ENCODE results near the gene DUSP22. TPM values are rescaled to one million over a fixed set of nuclear protein-coding genes. Genes with fewer than 3 reads are reported as not detected.

DUSP22 gene
- total RNA-seq, 1 donor, result 17.0 TPM

DNA sequence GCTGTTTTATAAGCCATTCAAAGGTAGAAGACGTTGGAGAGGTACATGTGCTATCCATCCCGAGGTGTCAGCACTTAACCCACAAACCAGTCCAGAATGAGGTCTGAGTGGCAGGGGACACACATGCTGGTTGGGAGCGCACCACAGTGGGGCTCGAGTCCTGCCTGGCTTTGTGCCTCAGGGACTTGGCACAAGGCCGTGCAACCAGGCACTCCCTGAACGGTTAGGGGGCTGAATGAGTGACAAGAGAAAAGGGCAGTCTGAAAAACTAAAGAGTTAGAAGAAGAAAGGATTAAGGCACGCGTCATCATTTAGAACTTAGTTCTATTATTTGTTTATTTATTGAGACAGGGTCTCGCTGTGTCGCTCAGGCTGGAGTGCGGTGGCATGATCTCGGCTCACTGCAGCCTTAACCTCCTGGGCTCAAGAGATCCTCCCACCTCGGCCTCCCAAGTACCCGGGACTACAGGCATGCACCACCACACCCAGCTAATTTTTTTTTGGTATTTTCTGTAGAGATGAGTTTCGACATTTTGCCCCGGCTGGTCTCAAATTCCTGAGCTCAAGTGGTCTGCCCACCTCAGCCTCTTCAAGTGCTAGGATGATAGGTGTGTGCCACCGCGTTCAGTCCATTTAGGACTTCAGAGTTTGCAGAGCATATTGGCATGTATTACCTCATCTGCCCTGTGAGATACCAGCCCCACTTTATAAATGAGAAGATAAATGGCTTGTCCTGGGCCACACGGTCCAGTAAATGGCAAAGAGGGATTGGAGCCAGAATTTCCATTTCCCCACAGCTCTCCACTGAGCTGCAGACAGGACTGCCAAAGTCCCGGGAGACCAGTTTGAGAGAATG lies 51.9 kb downstream of the DUSP22 start:
- TF ChIP-seq, protein P1, sequence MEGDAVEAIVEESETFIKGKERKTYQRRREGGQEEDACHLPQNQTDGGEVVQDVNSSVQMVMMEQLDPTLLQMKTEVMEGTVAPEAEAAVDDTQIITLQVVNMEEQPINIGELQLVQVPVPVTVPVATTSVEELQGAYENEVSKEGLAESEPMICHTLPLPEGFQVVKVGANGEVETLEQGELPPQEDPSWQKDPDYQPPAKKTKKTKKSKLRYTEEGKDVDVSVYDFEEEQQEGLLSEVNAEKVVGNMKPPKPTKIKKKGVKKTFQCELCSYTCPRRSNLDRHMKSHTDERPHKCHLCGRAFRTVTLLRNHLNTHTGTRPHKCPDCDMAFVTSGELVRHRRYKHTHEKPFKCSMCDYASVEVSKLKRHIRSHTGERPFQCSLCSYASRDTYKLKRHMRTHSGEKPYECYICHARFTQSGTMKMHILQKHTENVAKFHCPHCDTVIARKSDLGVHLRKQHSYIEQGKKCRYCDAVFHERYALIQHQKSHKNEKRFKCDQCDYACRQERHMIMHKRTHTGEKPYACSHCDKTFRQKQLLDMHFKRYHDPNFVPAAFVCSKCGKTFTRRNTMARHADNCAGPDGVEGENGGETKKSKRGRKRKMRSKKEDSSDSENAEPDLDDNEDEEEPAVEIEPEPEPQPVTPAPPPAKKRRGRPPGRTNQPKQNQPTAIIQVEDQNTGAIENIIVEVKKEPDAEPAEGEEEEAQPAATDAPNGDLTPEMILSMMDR (IDR thresholded peaks at IDR 0.05; ENCODE audit: insufficient read depth, low read length), result no peak
- no peak overlapping the region for H3K4me3 ChIP-seq (ENCODE audit: low read depth, low read length)
- DNase-seq (ENCODE audit: low read depth), result no peak

DNA sequence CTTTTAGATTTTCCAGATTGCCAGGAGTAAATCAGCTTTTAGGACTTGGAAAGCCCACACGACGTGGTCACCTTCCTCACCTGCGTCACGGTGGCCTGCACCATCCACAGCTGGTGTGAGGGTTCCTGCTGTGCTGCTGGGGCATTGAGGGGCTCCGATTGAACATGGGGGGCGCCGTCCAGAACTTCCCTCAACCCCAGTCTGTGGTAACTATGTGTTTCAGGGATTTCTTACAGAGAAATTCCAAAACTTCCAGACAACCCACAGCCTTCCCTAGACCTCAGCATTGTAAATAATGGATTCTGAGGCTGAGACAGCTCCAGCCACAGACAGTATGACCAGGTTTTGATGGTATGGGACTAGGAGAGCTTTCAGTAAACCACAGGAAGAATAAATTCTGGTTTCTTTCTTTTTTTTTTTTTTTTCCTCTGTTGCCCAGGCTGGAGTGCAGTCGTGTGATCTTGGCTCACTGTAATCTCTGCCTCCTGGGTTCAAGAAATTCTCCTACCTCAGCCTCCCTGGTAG lies 52.6 kb downstream of the DUSP22 start:
- no peak overlapping the region for H3K4me3 ChIP-seq (ENCODE audit: low read depth, low read length)

DNA sequence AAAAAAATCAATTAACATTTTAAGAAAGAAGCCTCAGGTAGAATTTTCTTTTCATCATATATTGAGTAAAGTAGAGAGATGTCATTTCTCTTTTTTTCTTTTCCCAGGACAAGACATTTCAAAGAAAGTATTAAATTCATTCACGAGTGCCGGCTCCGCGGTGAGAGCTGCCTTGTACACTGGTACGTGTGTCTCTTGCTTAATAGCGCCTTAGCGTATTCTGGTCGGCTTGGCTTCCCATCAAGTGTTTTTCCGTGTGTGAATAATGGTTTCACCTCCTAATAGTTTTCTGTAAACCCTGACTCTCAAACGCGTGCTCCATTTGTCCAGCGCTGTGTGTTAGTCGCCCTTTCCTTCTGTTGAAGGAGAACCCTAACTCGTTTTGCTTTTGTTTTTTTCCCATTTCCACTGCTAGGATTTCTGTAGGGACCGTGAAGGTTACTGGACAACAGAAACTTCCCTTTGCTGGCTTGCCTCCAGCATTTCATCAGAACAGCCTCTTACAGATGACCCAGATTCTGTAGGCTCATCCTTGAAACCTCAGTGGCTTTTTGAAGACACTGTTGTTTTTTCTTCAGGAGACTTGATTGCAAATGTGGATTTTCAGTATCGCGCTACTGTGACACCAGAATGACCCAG lies 53.6 kb downstream of the DUSP22 start:
- DNase-seq (ENCODE audit: low read depth), result no peak
- TF ChIP-seq, protein P1 (IDR thresholded peaks at IDR 0.05; ENCODE audit: insufficient read depth, low read length), result no peak

More for the DNA sequence above, 52.6 kb downstream of the DUSP22 start:
- DNase-seq (ENCODE audit: low read depth), result no peak
- TF ChIP-seq, protein P1 (IDR thresholded peaks at IDR 0.05; ENCODE audit: insufficient read depth, low read length), result no peak

DNA sequence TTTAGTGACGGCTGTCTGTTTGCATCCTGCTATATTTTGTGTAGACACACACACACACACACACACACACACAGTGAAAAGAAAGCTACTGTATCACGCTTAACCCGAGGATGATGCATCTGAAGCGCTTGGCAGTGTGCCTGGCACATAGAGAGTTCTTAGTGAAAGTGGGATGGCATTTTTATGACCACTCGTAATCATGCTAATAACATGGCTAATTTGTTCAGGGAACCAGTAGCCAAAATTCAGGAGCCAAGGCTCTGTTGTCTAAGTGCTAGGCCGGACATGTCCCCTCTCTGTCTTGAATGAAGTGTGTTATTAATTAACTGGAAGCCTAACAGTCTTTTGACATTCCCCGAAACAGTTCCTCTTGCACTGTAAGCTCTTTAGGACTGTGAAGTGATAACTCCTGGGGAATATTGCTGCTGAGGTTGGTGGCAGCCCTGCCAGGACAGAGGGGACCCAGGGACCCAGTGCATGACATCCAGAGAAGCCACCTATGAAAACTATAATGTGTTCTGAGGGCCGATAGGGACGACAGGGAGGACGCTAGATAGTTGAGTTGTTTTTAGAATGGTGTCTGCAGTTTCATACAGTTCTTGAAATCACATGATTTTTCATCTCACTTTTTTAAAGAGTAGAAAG lies 54.2 kb downstream of the DUSP22 start:
- no peak for DNase-seq (ENCODE audit: low read depth)
- no peak overlapping the region for H3K4me3 ChIP-seq (ENCODE audit: low read depth, low read length)
- TF ChIP-seq, protein P1 (IDR thresholded peaks at IDR 0.05; ENCODE audit: insufficient read depth, low read length), result no peak

More for the DNA sequence above, 53.6 kb downstream of the DUSP22 start:
- H3K4me3 ChIP-seq (ENCODE audit: low read depth, low read length), result no peak overlapping the region

DNA sequence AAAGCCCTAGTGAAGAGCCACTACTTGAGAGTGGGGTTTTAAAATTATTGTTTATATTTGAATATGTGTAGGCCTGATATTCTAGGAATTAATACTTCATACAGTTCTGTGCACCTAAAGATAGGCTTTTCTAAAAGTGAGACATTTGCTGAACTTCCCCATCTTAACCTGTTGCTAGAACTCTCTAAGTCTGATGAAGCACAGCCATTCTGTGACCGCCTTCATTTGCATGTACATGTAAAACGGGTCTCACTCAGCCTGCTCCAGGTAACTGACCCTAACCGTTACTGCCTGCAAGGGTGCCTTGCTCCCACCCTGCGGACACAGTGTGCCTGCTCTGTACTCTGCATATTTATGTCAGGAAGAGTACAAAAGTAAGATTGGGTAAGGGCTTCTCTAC lies 54.9 kb downstream of the DUSP22 start:
- no peak overlapping the region for H3K4me3 ChIP-seq (ENCODE audit: low read depth, low read length)
- TF ChIP-seq, protein P1 (IDR thresholded peaks at IDR 0.05; ENCODE audit: insufficient read depth, low read length), result no peak
- no peak for DNase-seq (ENCODE audit: low read depth)

DNA sequence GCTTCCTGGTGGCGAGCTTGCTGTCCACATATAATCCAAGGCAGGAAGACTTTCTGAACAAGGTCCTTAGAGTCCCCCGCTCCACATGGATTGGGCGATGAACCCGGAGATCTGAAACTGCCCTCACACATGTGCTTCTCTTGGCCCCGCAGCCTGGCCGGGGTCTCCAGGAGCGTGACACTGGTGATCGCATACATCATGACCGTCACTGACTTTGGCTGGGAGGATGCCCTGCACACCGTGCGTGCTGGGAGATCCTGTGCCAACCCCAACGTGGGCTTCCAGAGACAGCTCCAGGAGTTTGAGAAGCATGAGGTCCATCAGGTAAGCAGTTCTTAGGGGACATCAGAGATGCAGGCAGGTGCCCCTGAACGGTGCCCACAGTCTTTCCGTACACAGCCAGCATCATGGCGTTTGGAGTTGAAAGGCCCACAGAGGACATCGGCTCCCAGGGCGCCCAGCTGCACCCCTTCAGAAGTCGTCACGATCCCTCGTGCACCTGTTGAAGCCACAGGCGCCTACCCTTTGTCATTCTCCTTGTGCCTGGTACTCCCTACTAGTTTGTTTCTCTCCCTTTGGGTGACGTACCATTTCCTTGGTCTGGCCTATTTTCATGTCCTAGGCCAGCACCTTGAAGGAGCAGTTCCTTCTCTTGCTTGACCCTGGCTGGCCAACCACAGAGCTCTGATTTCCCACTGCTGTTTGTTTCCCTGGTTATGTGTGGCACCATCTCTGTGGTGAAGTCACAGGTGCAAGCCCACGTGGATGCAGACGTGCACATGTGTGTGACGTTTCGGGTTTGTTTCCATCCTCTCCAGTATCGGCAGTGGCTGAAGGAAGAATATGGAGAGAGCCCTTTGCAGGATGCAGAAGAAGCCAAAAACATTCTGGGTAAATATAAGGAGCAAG lies 55.9 kb downstream of the DUSP22 start:
- no peak overlapping the region for H3K4me3 ChIP-seq (ENCODE audit: low read depth, low read length)
- DNase-seq (ENCODE audit: low read depth), result no peak
- TF ChIP-seq, protein P1 (IDR thresholded peaks at IDR 0.05; ENCODE audit: insufficient read depth, low read length), result no peak

All from fibroblast of the aortic adventitia (primary cell).